Osteoblast (primary cell): Measurements from ENCODE around the gene KRTAP4-12. TPM values are rescaled to one million over a fixed set of nuclear protein-coding genes. Genes with fewer than 3 reads are reported as not detected.

Source experiments
- DNase-seq: peaks from one replicate; pipeline ENCODE4 v3.0.0; 2011; ENCODE audit warnings: low spot score, mixed read lengths; ENCODE audit not compliant: insufficient read length; ENCODE audit errors: missing footprints
- H2AFZ ChIP-seq: 2 replicates; pipeline ENCODE4 v1.6.0; 2011; ENCODE audit warnings: mild to moderate bottlenecking, low read length
- H3K27ac ChIP-seq: 2 replicates; pipeline ENCODE4 v1.5.1; 2011; ENCODE audit warnings: mild to moderate bottlenecking, low read depth, low read length, moderate library complexity
- H3K27me3 ChIP-seq: 2 replicates; pipeline ENCODE4 v1.6.0; 2012; ENCODE audit warnings: mild to moderate bottlenecking, control low read depth, inconsistent platforms, low read length, moderate library complexity; ENCODE audit not compliant: insufficient read depth
- H3K36me3 ChIP-seq: 2 replicates; pipeline ENCODE4 v1.5.1; 2011; ENCODE audit warnings: mild to moderate bottlenecking, low read length, control low read depth, moderate library complexity; ENCODE audit not compliant: insufficient read depth
- H3K4me1 ChIP-seq: 2 replicates; pipeline ENCODE4 v1.5.1; 2011; ENCODE audit warnings: mild to moderate bottlenecking, low read length, control low read depth, moderate library complexity; ENCODE audit not compliant: insufficient read depth
- H3K4me2 ChIP-seq: 2 replicates; pipeline ENCODE4 v1.6.0; 2011; ENCODE audit warnings: mild to moderate bottlenecking, low read length; ENCODE audit not compliant: insufficient read depth
- H3K4me3 ChIP-seq: fragments of 200-600 bp; sonication (generic); 3 replicates; pipeline ENCODE4 v1.5.1; 2012; ENCODE audit warnings: mild to moderate bottlenecking, low read length, inconsistent platforms; ENCODE audit not compliant: insufficient read depth
- H3K79me2 ChIP-seq: 2 replicates; pipeline ENCODE4 v1.6.0; 2012; ENCODE audit warnings: mild to moderate bottlenecking, low read length, control low read depth, inconsistent platforms; ENCODE audit not compliant: insufficient read depth
- H3K9me3 ChIP-seq: 2 replicates; pipeline ENCODE4 v1.5.1; 2011; ENCODE audit warnings: low read depth, low read length, control low read depth
- H4K20me1 ChIP-seq: 2 replicates; pipeline ENCODE4 v1.6.0; 2012; ENCODE audit warnings: mild to moderate bottlenecking, low read length, control low read depth; ENCODE audit not compliant: insufficient read depth
- total RNA-seq: library from RNA; depleted of rRNA; stranded (reverse); fragments of >200 nt; gene quantifications from 2 replicates; pipeline ENCODE4 v1.2.3, GENCODE V29; 2012
- TF ChIP-seq, protein P1 (sequence below): IDR thresholded peaks from 2 replicates; pipeline ENCODE4 v1.5.1; 2011; ENCODE audit warnings: mild to moderate bottlenecking, low read depth, low read length, moderate library complexity; ENCODE audit errors: extremely low read depth

KRTAP4-12 gene
- total RNA-seq, 1 donor = not detected

DNA sequence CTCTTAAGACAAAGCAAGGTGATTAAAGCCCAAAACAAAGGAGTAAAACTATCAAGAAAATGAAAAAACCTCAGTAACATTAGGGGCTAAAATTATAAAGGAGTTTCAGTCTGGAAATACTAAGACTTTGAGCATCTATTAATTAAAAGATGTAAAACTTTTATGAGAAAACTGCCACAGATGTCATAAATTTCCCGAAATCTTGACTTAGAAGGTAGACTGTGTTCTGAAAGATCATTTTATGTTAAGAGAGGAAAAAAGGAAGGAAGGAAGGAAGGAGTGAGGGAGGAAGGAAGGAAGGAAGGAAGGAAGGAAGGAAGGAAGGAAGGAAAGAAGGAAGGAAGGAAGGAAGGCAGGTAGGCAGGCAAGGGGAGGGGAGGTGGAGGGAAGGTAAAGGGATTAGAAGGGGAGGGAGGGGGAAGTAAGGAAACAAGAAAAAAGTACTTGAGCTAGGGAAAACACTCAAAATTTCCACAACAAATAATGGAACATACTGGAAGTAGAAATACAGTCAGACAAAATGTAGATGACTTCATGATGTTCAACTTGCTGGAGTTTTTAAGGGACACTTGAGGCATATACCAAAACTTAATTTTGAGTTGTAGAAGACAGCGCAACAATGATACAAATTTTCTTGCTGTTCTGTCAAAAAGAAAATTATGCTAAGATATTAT, 23.7 kb upstream of the KRTAP4-12 start:
- no peak overlapping the region for H2AFZ ChIP-seq
- no peaks in the 10 kb centered on the region for H4K20me1 ChIP-seq
- H3K27me3 ChIP-seq = no peaks in the 10 kb centered on the region
- H3K4me3 ChIP-seq = no peak overlapping the region
- H3K36me3 ChIP-seq = no peaks in the 10 kb centered on the region
- H3K9me3 ChIP-seq = peaks cover 2% of the 10 kb centered on the region
- no peak for DNase-seq
- TF ChIP-seq, protein P1, sequence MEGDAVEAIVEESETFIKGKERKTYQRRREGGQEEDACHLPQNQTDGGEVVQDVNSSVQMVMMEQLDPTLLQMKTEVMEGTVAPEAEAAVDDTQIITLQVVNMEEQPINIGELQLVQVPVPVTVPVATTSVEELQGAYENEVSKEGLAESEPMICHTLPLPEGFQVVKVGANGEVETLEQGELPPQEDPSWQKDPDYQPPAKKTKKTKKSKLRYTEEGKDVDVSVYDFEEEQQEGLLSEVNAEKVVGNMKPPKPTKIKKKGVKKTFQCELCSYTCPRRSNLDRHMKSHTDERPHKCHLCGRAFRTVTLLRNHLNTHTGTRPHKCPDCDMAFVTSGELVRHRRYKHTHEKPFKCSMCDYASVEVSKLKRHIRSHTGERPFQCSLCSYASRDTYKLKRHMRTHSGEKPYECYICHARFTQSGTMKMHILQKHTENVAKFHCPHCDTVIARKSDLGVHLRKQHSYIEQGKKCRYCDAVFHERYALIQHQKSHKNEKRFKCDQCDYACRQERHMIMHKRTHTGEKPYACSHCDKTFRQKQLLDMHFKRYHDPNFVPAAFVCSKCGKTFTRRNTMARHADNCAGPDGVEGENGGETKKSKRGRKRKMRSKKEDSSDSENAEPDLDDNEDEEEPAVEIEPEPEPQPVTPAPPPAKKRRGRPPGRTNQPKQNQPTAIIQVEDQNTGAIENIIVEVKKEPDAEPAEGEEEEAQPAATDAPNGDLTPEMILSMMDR = no peak
- no peaks in the 10 kb centered on the region for H3K79me2 ChIP-seq
- H3K4me2 ChIP-seq = no peak overlapping the region
- H3K4me1 ChIP-seq = no peaks in the 10 kb centered on the region
- no peak overlapping the region for H3K27ac ChIP-seq

DNA sequence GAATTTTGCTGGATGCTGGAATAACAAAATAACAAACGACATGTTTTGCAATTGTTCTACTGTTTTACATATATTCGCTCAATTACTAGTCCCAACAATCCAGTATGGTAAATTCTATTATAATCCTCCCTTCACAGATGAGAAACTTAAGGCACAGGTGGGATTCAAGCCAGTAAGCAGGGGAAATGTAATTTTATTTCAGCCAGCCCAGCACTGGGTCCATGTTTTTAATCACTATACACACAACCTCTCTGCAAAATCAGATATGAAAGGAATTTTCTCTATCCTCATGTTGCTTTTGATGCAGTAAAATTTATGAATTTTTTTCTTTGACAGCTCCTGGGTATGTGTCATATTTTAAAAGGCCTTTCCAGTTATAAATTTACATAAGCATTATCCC, 21.3 kb upstream of the KRTAP4-12 start:
- Histone ChIP-seq H3K4me3 (no peak overlapping the region), H2AFZ (no peak overlapping the region), H3K79me2 (no peaks in the 10 kb centered on the region), H3K9me3 (peaks cover 2% of the 10 kb centered on the region), H3K4me1 (peaks cover 6% of the 10 kb centered on the region), H3K27ac (no peak overlapping the region), H3K27me3 (no peaks in the 10 kb centered on the region), H3K4me2 (no peak overlapping the region), H3K36me3 (no peaks in the 10 kb centered on the region), H4K20me1 (no peaks in the 10 kb centered on the region)
- TF ChIP-seq, protein P1 = no peak
- no peak for DNase-seq

DNA sequence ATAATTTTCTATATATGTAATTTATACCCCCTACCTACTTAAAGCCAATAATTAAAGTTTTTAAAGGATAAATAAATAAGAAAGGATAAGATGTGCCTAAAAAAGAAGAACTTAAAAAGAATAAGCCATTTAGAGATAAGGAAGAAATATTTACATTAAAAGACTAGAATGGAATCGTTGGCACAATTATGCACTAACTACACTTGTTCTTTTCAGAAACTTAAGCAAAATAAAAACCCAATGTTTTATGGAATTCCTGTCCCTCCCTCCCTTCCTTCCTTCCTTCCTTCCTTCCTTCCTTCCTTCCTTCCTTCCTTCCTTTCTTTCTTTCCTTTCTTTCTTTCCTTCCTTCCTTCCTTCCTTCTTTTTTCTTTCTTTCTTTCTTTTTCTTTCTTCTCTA, 20.9 kb upstream of the KRTAP4-12 start:
- Histone ChIP-seq H3K27me3 (no peaks in the 10 kb centered on the region), H3K4me3 (no peak overlapping the region), H3K27ac (no peak overlapping the region), H3K9me3 (peaks cover 2% of the 10 kb centered on the region), H4K20me1 (no peaks in the 10 kb centered on the region), H3K4me1 (peaks cover 6% of the 10 kb centered on the region), H3K36me3 (no peaks in the 10 kb centered on the region), H2AFZ (no peak overlapping the region), H3K4me2 (no peak overlapping the region), H3K79me2 (no peaks in the 10 kb centered on the region)
- TF ChIP-seq, protein P1 = no peak
- no peak for DNase-seq

- Histone ChIP-seq H3K4me2 (no peak overlapping the region), H3K79me2 (no peaks in the 10 kb centered on the region), H3K27ac (peak overlapping the region; percentile 69), H3K36me3 (no peaks in the 10 kb centered on the region), H3K9me3 (peaks cover 2% of the 10 kb centered on the region), H2AFZ (no peak overlapping the region), H4K20me1 (no peaks in the 10 kb centered on the region), H3K4me1 (peaks cover 6% of the 10 kb centered on the region), H3K4me3 (no peak overlapping the region), H3K27me3 (no peaks in the 10 kb centered on the region)
- no peak for DNase-seq
- TF ChIP-seq, protein P1 = no peak
Measured at GRCh38 chr17:41141361-41141760, 17.4 kb upstream of the KRTAP4-12 start.
